ENCODE results near the gene KLF13. TPM values are rescaled to one million over a fixed set of nuclear protein-coding genes. Genes with fewer than 3 reads are reported as not detected.

Gene KLF13
- total and polyA plus RNA-seq, 4 donors = 27.2 to 58.7 (median 33.6) TPM

DNA sequence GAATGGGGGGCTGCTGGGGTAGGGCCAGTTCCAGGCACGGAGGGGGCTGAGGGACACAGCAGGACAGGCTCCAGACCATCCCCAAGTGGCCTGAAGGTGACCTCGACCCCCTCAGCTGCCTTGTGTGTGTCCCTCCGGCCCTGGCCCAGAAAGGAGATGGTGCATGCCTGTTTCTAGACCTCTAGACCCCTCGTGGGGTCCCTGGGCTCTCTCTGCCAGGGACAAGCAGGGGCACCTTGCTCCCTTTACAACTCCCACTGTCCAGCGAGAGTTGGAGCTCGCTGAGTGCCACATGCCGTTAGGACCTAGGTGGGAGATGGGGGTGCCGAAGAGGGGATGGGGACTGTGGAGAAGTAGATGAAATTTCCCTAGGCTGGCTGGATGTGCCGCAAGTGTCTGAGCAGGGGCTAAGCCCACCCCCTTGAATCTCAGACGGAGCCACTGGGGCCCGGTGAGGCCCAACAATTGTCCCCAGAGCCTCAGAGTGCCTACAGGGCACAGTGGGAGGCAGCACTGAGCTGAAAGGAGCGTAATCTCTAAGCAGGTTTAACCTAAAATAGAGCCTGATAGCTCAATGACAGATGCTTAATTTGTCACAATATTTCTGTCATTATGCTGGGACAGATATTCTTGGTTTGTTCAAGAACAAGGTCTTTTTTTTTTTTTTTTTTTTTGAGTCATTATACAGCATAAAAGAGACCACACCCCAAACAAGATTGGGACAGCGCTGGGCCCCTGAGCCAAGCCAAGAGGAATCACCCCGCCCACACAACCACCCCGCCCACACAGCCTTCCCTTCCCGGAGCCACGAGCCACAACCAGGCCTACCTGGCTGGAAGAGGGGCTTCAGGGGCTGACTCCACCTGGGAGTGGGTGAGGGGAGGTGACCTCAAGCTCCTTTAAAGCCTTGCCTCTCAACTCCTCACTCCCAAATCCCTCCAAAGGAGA, 23.6 kb upstream of the KLF13 start:
- intact Hi-C loops (cut with DNase I) = no loop called here
- Histone ChIP-seq H3K9me3 (ENCODE audit: control insufficient read depth, low read length) (no peaks in the 10 kb centered on the region), H3K4me1 (ENCODE audit: control insufficient read depth in 1 of 2, insufficient read depth in 2 of 2, low read length in 2 of 2) (no peaks in the 10 kb centered on the region), H3K27me3 (ENCODE audit: control insufficient read depth in 1 of 2, insufficient read depth in 2 of 2, low read length in 1 of 2) (no peaks in the 10 kb centered on the region), H3K27ac (ENCODE audit: low read depth in 1 of 2, low read length in 2 of 2) (no peak overlapping the region), H3K36me3 (ENCODE audit: control insufficient read depth in 1 of 2, insufficient read depth in 2 of 2, low read length in 1 of 2) (no peaks in the 10 kb centered on the region), H3K4me3 (ENCODE audit: low read length in 2 of 2) (no peak overlapping the region)
- WGBS, 2 donors = 86 to 91% methylated on average over 17 of the region's 17 CpGs
- DNase-seq = no peak
- ATAC-seq (ENCODE audit: low FRiP score) = peak; percentile 52

- H3K9me3 ChIP-seq (ENCODE audit: control insufficient read depth, low read length) = no peaks in the 10 kb centered on the region
- H3K27me3 ChIP-seq (ENCODE audit: control insufficient read depth in 1 of 2, insufficient read depth in 2 of 2, low read length in 1 of 2) = no peaks in the 10 kb centered on the region
- no peak overlapping the region for H3K27ac ChIP-seq (ENCODE audit: low read depth in 1 of 2, low read length in 2 of 2)
- no peaks in the 10 kb centered on the region for H3K4me1 ChIP-seq (ENCODE audit: control insufficient read depth in 1 of 2, insufficient read depth in 2 of 2, low read length in 2 of 2)
- no peak for ATAC-seq (ENCODE audit: low FRiP score)
- no peaks in the 10 kb centered on the region for H3K36me3 ChIP-seq (ENCODE audit: control insufficient read depth in 1 of 2, insufficient read depth in 2 of 2, low read length in 1 of 2)
- WGBS, 2 donors = 91% methylated on average over 14 of the region's 14 CpGs
- no peak for DNase-seq
- no peak overlapping the region for H3K4me3 ChIP-seq (ENCODE audit: low read length in 2 of 2)
- intact Hi-C loops (cut with DNase I) = no loop called here
These were observed 22.6 kb upstream of the KLF13 start for GRCh38 chr15:31303726-31304648.

DNA sequence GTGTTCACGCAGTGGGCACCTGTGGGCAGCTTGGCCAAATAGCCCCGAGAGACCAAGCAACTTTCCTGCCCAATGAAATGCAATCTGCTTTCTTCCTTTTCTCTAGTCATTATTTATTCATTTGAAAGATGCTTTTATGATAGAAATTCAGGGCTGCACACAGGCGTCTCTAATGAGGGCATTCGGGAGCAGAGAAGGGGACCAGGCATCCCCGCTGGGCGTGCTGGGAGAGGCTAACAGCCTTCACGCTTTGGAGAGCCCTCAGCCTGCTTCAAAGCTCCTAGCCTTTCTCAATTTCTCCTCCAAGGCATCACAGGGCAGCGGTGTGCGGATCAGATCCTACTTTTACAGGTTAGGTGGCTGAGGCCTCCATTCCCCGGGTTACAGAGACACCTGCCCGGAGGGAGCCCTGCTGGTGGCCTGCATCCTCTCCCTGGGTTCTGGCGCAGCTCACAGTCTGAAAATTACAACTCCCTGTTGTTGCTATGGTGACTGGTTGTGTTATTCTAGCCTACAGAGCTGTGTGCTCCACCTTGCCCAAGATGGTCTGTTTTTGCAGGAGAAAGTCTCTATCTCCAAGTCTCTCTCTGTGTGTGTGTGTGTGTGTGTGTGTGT, 21.8 kb upstream of the KLF13 start:
- H3K9me3 ChIP-seq (ENCODE audit: control insufficient read depth, low read length) = no peaks in the 10 kb centered on the region
- H3K27me3 ChIP-seq (ENCODE audit: control insufficient read depth in 1 of 2, insufficient read depth in 2 of 2, low read length in 1 of 2) = no peaks in the 10 kb centered on the region
- no peaks in the 10 kb centered on the region for H3K36me3 ChIP-seq (ENCODE audit: control insufficient read depth in 1 of 2, insufficient read depth in 2 of 2, low read length in 1 of 2)
- DNase-seq = no peak
- ATAC-seq (ENCODE audit: low FRiP score) = no peak
- 92 to 93% methylated on average over 11 to 12 of the region's 12 CpGs for WGBS, 2 donors
- H3K27ac ChIP-seq (ENCODE audit: low read depth in 1 of 2, low read length in 2 of 2) = no peak overlapping the region
- intact Hi-C loops (cut with DNase I) = no loop called here
- H3K4me3 ChIP-seq (ENCODE audit: low read length in 2 of 2) = no peak overlapping the region
- no peaks in the 10 kb centered on the region for H3K4me1 ChIP-seq (ENCODE audit: control insufficient read depth in 1 of 2, insufficient read depth in 2 of 2, low read length in 2 of 2)

- H3K4me1 ChIP-seq (ENCODE audit: control insufficient read depth in 1 of 2, insufficient read depth in 2 of 2, low read length in 2 of 2) = no peaks in the 10 kb centered on the region
- H3K36me3 ChIP-seq (ENCODE audit: control insufficient read depth in 1 of 2, insufficient read depth in 2 of 2, low read length in 1 of 2) = no peaks in the 10 kb centered on the region
- DNase-seq (no peak), ATAC-seq (ENCODE audit: low FRiP score) (no peak)
- H3K27ac ChIP-seq (ENCODE audit: low read depth in 1 of 2, low read length in 2 of 2) = no peak overlapping the region
- intact Hi-C loops (cut with DNase I) = no loop called here
- no peaks in the 10 kb centered on the region for H3K9me3 ChIP-seq (ENCODE audit: control insufficient read depth, low read length)
- no peak overlapping the region for H3K4me3 ChIP-seq (ENCODE audit: low read length in 2 of 2)
- 93 to 98% methylated on average over 2 of the region's 2 CpGs for WGBS, 2 donors
- H3K27me3 ChIP-seq (ENCODE audit: control insufficient read depth in 1 of 2, insufficient read depth in 2 of 2, low read length in 1 of 2) = no peaks in the 10 kb centered on the region
These were observed 21.3 kb upstream of the KLF13 start for GRCh38 chr15:31305375-31305774.

DNA sequence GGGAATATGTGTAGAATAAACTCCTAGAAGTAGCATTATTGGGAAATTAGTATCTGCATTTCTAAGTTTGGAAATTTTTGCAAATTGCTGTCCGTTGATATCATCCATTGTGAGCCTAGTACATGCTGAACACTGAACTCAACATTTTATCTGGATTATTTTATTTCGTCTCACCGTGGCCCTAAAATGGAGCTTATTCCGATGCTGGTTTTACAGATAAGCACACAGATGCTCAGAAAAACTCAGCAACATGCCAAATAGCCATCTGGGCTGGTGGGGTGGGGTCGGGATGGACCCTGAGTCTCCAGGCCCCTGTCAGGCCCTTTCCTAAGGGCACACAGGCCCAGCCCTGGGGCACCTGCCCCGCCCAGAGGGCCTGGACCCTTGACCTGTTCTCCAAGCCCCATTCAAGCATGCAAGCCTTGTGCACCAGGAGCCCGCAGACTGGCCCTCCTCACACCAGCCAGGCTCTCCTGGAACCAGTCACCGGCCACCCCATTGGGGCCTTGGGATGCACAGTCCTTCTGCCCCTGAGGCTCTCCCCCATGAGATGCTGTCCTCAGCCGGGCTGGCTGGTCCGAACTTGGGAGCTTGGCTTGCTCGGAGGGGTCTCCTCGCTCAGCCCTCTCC, 20.7 kb upstream of the KLF13 start:
- Histone ChIP-seq H3K4me3 (ENCODE audit: low read length in 2 of 2) (no peak overlapping the region), H3K9me3 (ENCODE audit: control insufficient read depth, low read length) (no peaks in the 10 kb centered on the region), H3K36me3 (ENCODE audit: control insufficient read depth in 1 of 2, insufficient read depth in 2 of 2, low read length in 1 of 2) (no peaks in the 10 kb centered on the region), H3K4me1 (ENCODE audit: control insufficient read depth in 1 of 2, insufficient read depth in 2 of 2, low read length in 2 of 2) (no peaks in the 10 kb centered on the region), H3K27ac (ENCODE audit: low read depth in 1 of 2, low read length in 2 of 2) (no peak overlapping the region), H3K27me3 (ENCODE audit: control insufficient read depth in 1 of 2, insufficient read depth in 2 of 2, low read length in 1 of 2) (no peaks in the 10 kb centered on the region)
- ATAC-seq (ENCODE audit: low FRiP score) = no peak
- DNase-seq = no peak
- 94 to 95% methylated on average over 12 of the region's 12 CpGs for WGBS, 2 donors
- intact Hi-C loops (cut with DNase I) = no loop called here

DNA sequence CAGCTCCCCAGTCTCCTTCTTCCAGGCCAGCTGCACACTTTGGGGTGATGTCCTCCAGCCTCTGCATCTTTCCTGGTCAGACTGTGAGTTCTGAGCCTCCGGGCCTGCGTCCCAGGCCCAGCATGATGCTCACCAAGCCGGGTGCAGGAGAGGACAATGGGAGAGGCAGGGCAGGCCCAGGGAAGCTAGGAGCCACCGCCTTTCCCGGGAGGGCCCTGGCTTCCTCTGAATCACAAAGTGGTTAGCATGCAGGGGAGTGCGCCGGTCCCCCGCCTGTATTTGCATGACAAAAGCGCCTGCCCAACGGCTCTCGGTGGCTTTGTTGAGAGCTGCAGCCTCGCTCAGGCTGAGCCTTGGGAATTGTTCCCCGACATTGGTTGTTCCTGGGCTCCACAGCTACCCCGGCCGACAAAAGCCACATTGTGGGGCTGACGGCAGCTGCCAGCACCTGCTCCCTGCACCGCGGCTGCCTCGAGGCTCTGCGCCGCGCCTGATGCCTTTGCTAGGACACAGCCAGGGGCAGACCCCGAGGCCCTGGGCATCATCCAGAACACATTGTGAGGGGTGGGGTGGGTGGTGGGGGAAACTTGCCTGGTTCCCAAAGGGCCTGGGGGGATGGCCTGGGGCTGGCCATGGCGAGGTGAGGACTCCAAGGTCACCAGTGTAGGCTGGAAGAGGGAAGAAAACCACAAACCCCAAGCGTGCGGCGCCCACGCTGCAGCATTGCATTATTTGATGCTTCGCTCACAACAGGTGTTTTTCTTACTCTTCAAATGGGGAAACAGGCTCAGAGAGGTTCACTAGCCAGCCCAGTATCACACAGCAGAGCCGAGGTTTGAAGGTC, 20.0 kb upstream of the KLF13 start:
- no peak overlapping the region for H3K27ac ChIP-seq (ENCODE audit: low read depth in 1 of 2, low read length in 2 of 2)
- no peaks in the 10 kb centered on the region for H3K36me3 ChIP-seq (ENCODE audit: control insufficient read depth in 1 of 2, insufficient read depth in 2 of 2, low read length in 1 of 2)
- H3K9me3 ChIP-seq (ENCODE audit: control insufficient read depth, low read length) = no peaks in the 10 kb centered on the region
- no peaks in the 10 kb centered on the region for H3K4me1 ChIP-seq (ENCODE audit: control insufficient read depth in 1 of 2, insufficient read depth in 2 of 2, low read length in 2 of 2)
- no peaks in the 10 kb centered on the region for H3K27me3 ChIP-seq (ENCODE audit: control insufficient read depth in 1 of 2, insufficient read depth in 2 of 2, low read length in 1 of 2)
- H3K4me3 ChIP-seq (ENCODE audit: low read length in 2 of 2) = no peak overlapping the region
- DNase-seq = no peak
- ATAC-seq (ENCODE audit: low FRiP score) = no peak
- intact Hi-C loops (cut with DNase I) = no loop called here
- 82 to 83% methylated on average over 30 of the region's 30 CpGs for WGBS, 2 donors

DNA sequence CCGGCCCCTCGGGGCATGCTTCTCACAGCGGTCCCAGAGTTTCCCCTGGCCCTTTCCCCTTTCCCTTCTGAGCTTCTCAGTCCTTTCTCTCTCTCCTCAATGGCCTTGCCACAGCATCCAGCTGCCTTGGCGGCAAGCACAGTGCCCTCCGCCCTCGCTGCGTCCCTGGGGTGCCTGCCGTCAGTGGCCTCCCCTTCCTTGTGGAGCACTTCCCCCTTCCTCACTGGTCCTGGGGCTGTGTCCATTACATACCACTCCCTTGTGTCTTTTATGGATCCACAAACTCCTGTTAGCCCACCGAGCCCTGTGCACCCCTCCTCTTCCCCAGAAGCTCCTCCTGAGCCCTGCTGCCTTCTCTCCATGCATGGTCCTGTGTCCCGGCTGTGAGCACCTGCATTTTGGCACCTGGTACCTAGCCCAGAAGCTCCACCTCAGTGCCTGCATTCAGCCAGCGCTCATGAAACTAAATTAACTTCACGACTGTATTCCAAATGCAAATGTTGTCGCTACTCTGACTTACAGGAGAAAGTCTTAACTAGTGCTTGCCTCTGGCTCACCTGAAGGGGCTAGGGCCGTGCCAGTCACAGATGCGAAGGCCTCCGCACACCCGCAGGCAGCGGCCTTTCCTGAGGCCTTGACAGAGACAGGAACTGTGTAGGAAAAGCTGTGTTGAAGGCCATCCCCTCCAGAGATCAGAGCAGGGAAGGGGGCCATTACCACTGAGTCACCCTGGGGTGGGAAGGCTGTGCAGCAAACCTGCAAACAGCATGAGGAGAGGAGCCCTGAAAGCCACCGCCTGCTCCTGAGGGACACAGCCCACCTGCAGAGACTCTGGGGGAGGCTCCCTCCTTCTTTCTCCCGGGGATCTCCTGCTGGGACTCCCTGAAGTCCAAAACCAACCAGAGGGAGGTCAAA, 19.1 kb upstream of the KLF13 start:
- no peak overlapping the region for H3K27ac ChIP-seq (ENCODE audit: low read depth in 1 of 2, low read length in 2 of 2)
- H3K27me3 ChIP-seq (ENCODE audit: control insufficient read depth in 1 of 2, insufficient read depth in 2 of 2, low read length in 1 of 2) = no peaks in the 10 kb centered on the region
- no peaks in the 10 kb centered on the region for H3K36me3 ChIP-seq (ENCODE audit: control insufficient read depth in 1 of 2, insufficient read depth in 2 of 2, low read length in 1 of 2)
- WGBS, 2 donors = 84 to 85% methylated on average over 20 of the region's 20 CpGs
- DNase-seq = no peak
- intact Hi-C loops (cut with DNase I) = no loop called here
- no peaks in the 10 kb centered on the region for H3K9me3 ChIP-seq (ENCODE audit: control insufficient read depth, low read length)
- H3K4me1 ChIP-seq (ENCODE audit: control insufficient read depth in 1 of 2, insufficient read depth in 2 of 2, low read length in 2 of 2) = no peaks in the 10 kb centered on the region
- ATAC-seq (ENCODE audit: low FRiP score) = no peak
- no peak overlapping the region for H3K4me3 ChIP-seq (ENCODE audit: low read length in 2 of 2)
